ENCODE data around the gene ADAMTSL2.

- no peak for TF ChIP-seq ZC3H10 (CRISPR knock-in tag; IDR thresholded peaks at IDR 0.05)
- no peak for TF ChIP-seq RARB (CRISPR knock-in tag; IDR thresholded peaks at IDR 0.05)
- TF ChIP-seq TOX (CRISPR knock-in tag; IDR thresholded peaks at IDR 0.05; ENCODE audit: borderline replicate concordance): no peak
- TF ChIP-seq, protein P1, sequence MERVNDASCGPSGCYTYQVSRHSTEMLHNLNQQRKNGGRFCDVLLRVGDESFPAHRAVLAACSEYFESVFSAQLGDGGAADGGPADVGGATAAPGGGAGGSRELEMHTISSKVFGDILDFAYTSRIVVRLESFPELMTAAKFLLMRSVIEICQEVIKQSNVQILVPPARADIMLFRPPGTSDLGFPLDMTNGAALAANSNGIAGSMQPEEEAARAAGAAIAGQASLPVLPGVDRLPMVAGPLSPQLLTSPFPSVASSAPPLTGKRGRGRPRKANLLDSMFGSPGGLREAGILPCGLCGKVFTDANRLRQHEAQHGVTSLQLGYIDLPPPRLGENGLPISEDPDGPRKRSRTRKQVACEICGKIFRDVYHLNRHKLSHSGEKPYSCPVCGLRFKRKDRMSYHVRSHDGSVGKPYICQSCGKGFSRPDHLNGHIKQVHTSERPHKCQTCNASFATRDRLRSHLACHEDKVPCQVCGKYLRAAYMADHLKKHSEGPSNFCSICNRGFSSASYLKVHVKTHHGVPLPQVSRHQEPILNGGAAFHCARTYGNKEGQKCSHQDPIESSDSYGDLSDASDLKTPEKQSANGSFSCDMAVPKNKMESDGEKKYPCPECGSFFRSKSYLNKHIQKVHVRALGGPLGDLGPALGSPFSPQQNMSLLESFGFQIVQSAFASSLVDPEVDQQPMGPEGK (CRISPR knock-in tag; IDR thresholded peaks at IDR 0.05; ENCODE audit: borderline replicate concordance): no peak
- no peak for TF ChIP-seq SNAI2 (CRISPR knock-in tag; IDR thresholded peaks at IDR 0.05)
- no peak for TF ChIP-seq CSDC2 (CRISPR knock-in tag; IDR thresholded peaks at IDR 0.05)
- no peak for TF ChIP-seq PPARA (CRISPR knock-in tag; IDR thresholded peaks at IDR 0.05; ENCODE audit: borderline replicate concordance)
- no peak for TF ChIP-seq ZNF70 (CRISPR knock-in tag; IDR thresholded peaks at IDR 0.05)
- no peak for TF ChIP-seq ZNF8 (CRISPR knock-in tag; IDR thresholded peaks at IDR 0.05)
- TF ChIP-seq GLIS3 (CRISPR knock-in tag; IDR thresholded peaks at IDR 0.05): no peak
Measured at GRCh38 chr9:133597316-133597957, 62.9 kb downstream of the ADAMTSL2 start.
